ENCODE measurements around the gene SAXO1. TPM values are rescaled to one million over a fixed set of nuclear protein-coding genes. Genes with fewer than 3 reads are reported as not detected.

The SAXO1 gene
- total RNA-seq, 4 donors from 2014 or later, result not detected

GRCh38 chr9:18980189-18980588 is 52.8 kb downstream of the SAXO1 start:
- H3K36me3 ChIP-seq, result no peaks in the 10 kb centered on the region
- no peak overlapping the region for H3K4me3 ChIP-seq
- no peaks in the 10 kb centered on the region for H3K9me3 ChIP-seq
- TF ChIP-seq POLR2A (IDR thresholded peaks at IDR 0.05) (no peak), CTCF (IDR thresholded peaks at IDR 0.05) (no peak)
- no peaks in the 10 kb centered on the region for H3K27me3 ChIP-seq
- peaks cover 0 to 13% (median 0%) of the 10 kb centered on the region in 4 donors for H3K4me1 ChIP-seq
- DNase-seq, result no peak
- no peak overlapping the region for H3K27ac ChIP-seq

GRCh38 chr9:18979367-18979766 is 53.6 kb downstream of the SAXO1 start:
- Histone ChIP-seq H3K27ac (no peak overlapping the region), H3K9me3 (no peaks in the 10 kb centered on the region), H3K4me1 (peaks cover 0 to 13% (median 0%) of the 10 kb centered on the region in 4 donors), H3K27me3 (no peaks in the 10 kb centered on the region), H3K4me3 (no peak overlapping the region), H3K36me3 (no peaks in the 10 kb centered on the region)
- peak in 1 of 3 donors; percentile 58 for DNase-seq
- no peak for TF ChIP-seq POLR2A (IDR thresholded peaks at IDR 0.05)
- no peak for TF ChIP-seq CTCF (IDR thresholded peaks at IDR 0.05)

GRCh38 chr9:18978188-18978587 is 54.8 kb downstream of the SAXO1 start:
- DNase-seq, result no peak
- Histone ChIP-seq H3K4me3 (no peak overlapping the region), H3K36me3 (no peaks in the 10 kb centered on the region), H3K27me3 (no peaks in the 10 kb centered on the region), H3K27ac (no peak overlapping the region), H3K9me3 (no peaks in the 10 kb centered on the region), H3K4me1 (peaks cover 0 to 13% (median 0%) of the 10 kb centered on the region in 4 donors)
- TF ChIP-seq CTCF (IDR thresholded peaks at IDR 0.05) (no peak), POLR2A (IDR thresholded peaks at IDR 0.05) (no peak)

- Histone ChIP-seq H3K27ac (no peak overlapping the region), H3K4me3 (no peak overlapping the region), H3K9me3 (no peaks in the 10 kb centered on the region), H3K4me1 (peaks cover 0 to 13% (median 0%) of the 10 kb centered on the region in 4 donors), H3K27me3 (no peaks in the 10 kb centered on the region), H3K36me3 (no peaks in the 10 kb centered on the region)
- no peak for TF ChIP-seq CTCF (IDR thresholded peaks at IDR 0.05)
- TF ChIP-seq POLR2A (IDR thresholded peaks at IDR 0.05), result no peak
- no peak for DNase-seq
Observed at GRCh38 chr9:18976709-18977531, 56.1 kb downstream of the SAXO1 start.

- Histone ChIP-seq H3K27ac (no peak overlapping the region), H3K4me3 (no peak overlapping the region), H3K4me1 (peaks cover 0 to 13% (median 0%) of the 10 kb centered on the region in 4 donors)
Observed at GRCh38 chr9:18976221-18976708, 56.7 kb downstream of the SAXO1 start.

More at GRCh38 chr9:18976221-18976708, 56.7 kb downstream of the SAXO1 start:
- no peaks in the 10 kb centered on the region for H3K27me3 ChIP-seq
- H3K36me3 ChIP-seq, result no peaks in the 10 kb centered on the region
- TF ChIP-seq CTCF (IDR thresholded peaks at IDR 0.05) (no peak), POLR2A (IDR thresholded peaks at IDR 0.05) (no peak)
- DNase-seq, result no peak
- no peaks in the 10 kb centered on the region for H3K9me3 ChIP-seq
